NCI-H345 treated with DMSO at 0.1 percent for 48 hours (cell line): Measurements from ENCODE around the gene GLIPR2.

ENCODE experiments used
- DNase-seq: peaks from one replicate; lab custom pipeline; 2025; ENCODE audit not compliant: unreplicated experiment; lab: John Stamatoyannopoulos, UW

The GLIPR2 gene

GRCh38 chr9:36192196-36192595, 55.7 kb downstream of the GLIPR2 start:
- DNase-seq: no peak

- DNase-seq: no peak
These were observed 56.5 kb downstream of the GLIPR2 start for GRCh38 chr9:36193023-36193422.

GRCh38 chr9:36194326-36195000, 57.9 kb downstream of the GLIPR2 start:
- DNase-seq: no peak

GRCh38 chr9:36204906-36205547, 68.5 kb downstream of the GLIPR2 start:
- DNase-seq: no peak

GRCh38 chr9:36207016-36207415, 70.5 kb downstream of the GLIPR2 start:
- no peak for DNase-seq

GRCh38 chr9:36207546-36208012, 71.0 kb downstream of the GLIPR2 start:
- no peak for DNase-seq

- no peak for DNase-seq
These were observed 72.2 kb downstream of the GLIPR2 start for GRCh38 chr9:36208521-36209253.

GRCh38 chr9:36210722-36211121, 74.2 kb downstream of the GLIPR2 start:
- DNase-seq: no peak

- no peak for DNase-seq
These were observed 75.0 kb downstream of the GLIPR2 start for GRCh38 chr9:36211510-36211909.

GRCh38 chr9:36213387-36213786, 76.9 kb downstream of the GLIPR2 start:
- no peak for DNase-seq
